Measurements from ENCODE around the gene BOC.
A peak's percentile ranks its signal among the peaks of the same experiment; 100 is the strongest.

Gene BOC

GRCh38 chr3:113254171-113254947 lies 43.0 kb downstream of the BOC start:
- H3K27me3 ChIP-seq (ENCODE audit: low read depth) = no peaks in the 10 kb centered on the region
- H3K4me1 ChIP-seq = no peaks in the 10 kb centered on the region
- no peak overlapping the region for H3K4me3 ChIP-seq
- no peaks in the 10 kb centered on the region for H3K9me3 ChIP-seq
- no peak for DNase-seq (ENCODE audit: low spot score in 2 of 2)
- in situ Hi-C loops (cut with MboI; ENCODE audit: low sequenced_read_pairs) = no loop called here
- no peaks in the 10 kb centered on the region for H3K36me3 ChIP-seq (replicated peaks)

GRCh38 chr3:113255100-113255853 lies 43.9 kb downstream of the BOC start:
- Histone ChIP-seq H3K4me1 (no peaks in the 10 kb centered on the region), H3K4me3 (no peak overlapping the region), H3K36me3 (replicated peaks) (no peaks in the 10 kb centered on the region), H3K9me3 (no peaks in the 10 kb centered on the region), H3K27me3 (ENCODE audit: low read depth) (no peaks in the 10 kb centered on the region)
- DNase-seq (ENCODE audit: low spot score in 2 of 2) = no peak
- in situ Hi-C loops (cut with MboI; ENCODE audit: low sequenced_read_pairs) = no loop called here

- no peaks in the 10 kb centered on the region for H3K36me3 ChIP-seq (replicated peaks)
- no peak for DNase-seq (ENCODE audit: low spot score in 2 of 2)
- in situ Hi-C loops (cut with MboI; ENCODE audit: low sequenced_read_pairs) = no loop called here
- H3K9me3 ChIP-seq = no peaks in the 10 kb centered on the region
- no peak overlapping the region for H3K4me3 ChIP-seq
- no peaks in the 10 kb centered on the region for H3K4me1 ChIP-seq
- H3K27me3 ChIP-seq (ENCODE audit: low read depth) = no peaks in the 10 kb centered on the region
Measured at GRCh38 chr3:113255854-113256615, 44.7 kb downstream of the BOC start.

GRCh38 chr3:113258361-113258760 lies 47.0 kb downstream of the BOC start:
- Histone ChIP-seq H3K27me3 (ENCODE audit: low read depth) (no peaks in the 10 kb centered on the region), H3K4me1 (no peaks in the 10 kb centered on the region), H3K36me3 (replicated peaks) (no peaks in the 10 kb centered on the region), H3K9me3 (no peaks in the 10 kb centered on the region), H3K4me3 (no peak overlapping the region)
- DNase-seq (ENCODE audit: low spot score in 2 of 2) = no peak
- in situ Hi-C loops (cut with MboI; ENCODE audit: low sequenced_read_pairs) = no loop called here

- in situ Hi-C loops (cut with MboI; ENCODE audit: low sequenced_read_pairs) = no loop called here
- H3K36me3 ChIP-seq (replicated peaks) = no peaks in the 10 kb centered on the region
- no peak overlapping the region for H3K4me3 ChIP-seq
- H3K4me1 ChIP-seq = 0 out of 2 replicates have a peak, but pooled peaks cover 3% of the 10 kb centered on the region
- H3K27me3 ChIP-seq (ENCODE audit: low read depth) = no peaks in the 10 kb centered on the region
- no peaks in the 10 kb centered on the region for H3K9me3 ChIP-seq
- DNase-seq (ENCODE audit: low spot score in 2 of 2) = no peak
Measured at GRCh38 chr3:113259196-113259595, 47.8 kb downstream of the BOC start.

GRCh38 chr3:113261063-113261625 lies 49.8 kb downstream of the BOC start:
- Histone ChIP-seq H3K4me3 (no peak overlapping the region), H3K4me1 (peaks cover 14% of the 10 kb centered on the region), H3K27me3 (ENCODE audit: low read depth) (no peaks in the 10 kb centered on the region), H3K36me3 (replicated peaks) (no peaks in the 10 kb centered on the region), H3K9me3 (no peaks in the 10 kb centered on the region)
- in situ Hi-C loops (cut with MboI; ENCODE audit: low sequenced_read_pairs) = no loop called here
- no peak for DNase-seq (ENCODE audit: low spot score in 2 of 2)

- Histone ChIP-seq H3K36me3 (replicated peaks) (no peaks in the 10 kb centered on the region), H3K4me1 (peaks cover 14% of the 10 kb centered on the region), H3K27me3 (ENCODE audit: low read depth) (no peaks in the 10 kb centered on the region), H3K4me3 (no peak overlapping the region), H3K9me3 (no peaks in the 10 kb centered on the region)
- DNase-seq (ENCODE audit: low spot score in 2 of 2) = no peak
- in situ Hi-C loops (cut with MboI; ENCODE audit: low sequenced_read_pairs) = no loop called here
Measured at GRCh38 chr3:113261626-113262303, 50.4 kb downstream of the BOC start.

GRCh38 chr3:113262304-113262665 lies 50.9 kb downstream of the BOC start:
- Histone ChIP-seq H3K4me1 (peaks cover 14% of the 10 kb centered on the region), H3K9me3 (no peaks in the 10 kb centered on the region), H3K27me3 (ENCODE audit: low read depth) (no peaks in the 10 kb centered on the region), H3K36me3 (replicated peaks) (no peaks in the 10 kb centered on the region), H3K4me3 (no peak overlapping the region)
- in situ Hi-C loops (cut with MboI; ENCODE audit: low sequenced_read_pairs) = no loop called here
- no peak for DNase-seq (ENCODE audit: low spot score in 2 of 2)

GRCh38 chr3:113263020-113263419 lies 51.7 kb downstream of the BOC start:
- DNase-seq (ENCODE audit: low spot score in 2 of 2) = no peak
- no peaks in the 10 kb centered on the region for H3K36me3 ChIP-seq (replicated peaks)
- no peaks in the 10 kb centered on the region for H3K9me3 ChIP-seq
- H3K4me3 ChIP-seq = no peak overlapping the region
- in situ Hi-C loops (cut with MboI; ENCODE audit: low sequenced_read_pairs) = no loop called here
- H3K27me3 ChIP-seq (ENCODE audit: low read depth) = no peaks in the 10 kb centered on the region
- H3K4me1 ChIP-seq = peaks cover 14% of the 10 kb centered on the region

- Histone ChIP-seq H3K36me3 (replicated peaks) (no peaks in the 10 kb centered on the region), H3K4me1 (peaks cover 14% of the 10 kb centered on the region), H3K4me3 (no peak overlapping the region), H3K9me3 (no peaks in the 10 kb centered on the region), H3K27me3 (ENCODE audit: low read depth) (no peaks in the 10 kb centered on the region)
- DNase-seq (ENCODE audit: low spot score in 2 of 2) = no peak
- in situ Hi-C loops (cut with MboI; ENCODE audit: low sequenced_read_pairs) = no loop called here
Measured at GRCh38 chr3:113263778-113264177, 52.4 kb downstream of the BOC start.

GRCh38 chr3:113264283-113265131 lies 53.1 kb downstream of the BOC start:
- H3K27me3 ChIP-seq (ENCODE audit: low read depth) = no peaks in the 10 kb centered on the region
- peak; percentile 72 to 76 for DNase-seq (ENCODE audit: low spot score in 2 of 2)
- H3K4me3 ChIP-seq = no peak overlapping the region
- H3K9me3 ChIP-seq = no peaks in the 10 kb centered on the region
- in situ Hi-C loops (cut with MboI; ENCODE audit: low sequenced_read_pairs) = no loop called here
- no peaks in the 10 kb centered on the region for H3K36me3 ChIP-seq (replicated peaks)
- peaks cover 14% of the 10 kb centered on the region for H3K4me1 ChIP-seq

GRCh38 chr3:113265231-113265630 lies 53.9 kb downstream of the BOC start:
- peaks cover 14% of the 10 kb centered on the region for H3K4me1 ChIP-seq
- H3K4me3 ChIP-seq = no peak overlapping the region
- H3K36me3 ChIP-seq (replicated peaks) = no peaks in the 10 kb centered on the region
- H3K9me3 ChIP-seq = no peaks in the 10 kb centered on the region
- H3K27me3 ChIP-seq (ENCODE audit: low read depth) = no peaks in the 10 kb centered on the region
- DNase-seq (ENCODE audit: low spot score in 2 of 2) = no peak
- in situ Hi-C loops (cut with MboI; ENCODE audit: low sequenced_read_pairs) = no loop called here

- Histone ChIP-seq H3K4me3 (no peak overlapping the region), H3K36me3 (replicated peaks) (no peaks in the 10 kb centered on the region), H3K9me3 (no peaks in the 10 kb centered on the region), H3K27me3 (ENCODE audit: low read depth) (no peaks in the 10 kb centered on the region), H3K4me1 (peaks cover 14% of the 10 kb centered on the region)
- in situ Hi-C loops (cut with MboI; ENCODE audit: low sequenced_read_pairs) = no loop called here
- DNase-seq (ENCODE audit: low spot score in 2 of 2) = no peak
Measured at GRCh38 chr3:113266738-113267137, 55.4 kb downstream of the BOC start.

All from HAP-1 (cell line).